NCI-H2081 treated with DMSO at 0.1 percent for 48 hours (cell line): Measurements from ENCODE around the gene IQGAP2.
"Not testable (repeated sequence)": the region's sequence is repeated elsewhere in the genome, so short reads cannot be mapped to it uniquely, and the experiment has no call there.

Experiments
- DNase-seq: peaks from one replicate; lab custom pipeline; 2025; lab: John Stamatoyannopoulos, UW

The IQGAP2 gene, protein sequence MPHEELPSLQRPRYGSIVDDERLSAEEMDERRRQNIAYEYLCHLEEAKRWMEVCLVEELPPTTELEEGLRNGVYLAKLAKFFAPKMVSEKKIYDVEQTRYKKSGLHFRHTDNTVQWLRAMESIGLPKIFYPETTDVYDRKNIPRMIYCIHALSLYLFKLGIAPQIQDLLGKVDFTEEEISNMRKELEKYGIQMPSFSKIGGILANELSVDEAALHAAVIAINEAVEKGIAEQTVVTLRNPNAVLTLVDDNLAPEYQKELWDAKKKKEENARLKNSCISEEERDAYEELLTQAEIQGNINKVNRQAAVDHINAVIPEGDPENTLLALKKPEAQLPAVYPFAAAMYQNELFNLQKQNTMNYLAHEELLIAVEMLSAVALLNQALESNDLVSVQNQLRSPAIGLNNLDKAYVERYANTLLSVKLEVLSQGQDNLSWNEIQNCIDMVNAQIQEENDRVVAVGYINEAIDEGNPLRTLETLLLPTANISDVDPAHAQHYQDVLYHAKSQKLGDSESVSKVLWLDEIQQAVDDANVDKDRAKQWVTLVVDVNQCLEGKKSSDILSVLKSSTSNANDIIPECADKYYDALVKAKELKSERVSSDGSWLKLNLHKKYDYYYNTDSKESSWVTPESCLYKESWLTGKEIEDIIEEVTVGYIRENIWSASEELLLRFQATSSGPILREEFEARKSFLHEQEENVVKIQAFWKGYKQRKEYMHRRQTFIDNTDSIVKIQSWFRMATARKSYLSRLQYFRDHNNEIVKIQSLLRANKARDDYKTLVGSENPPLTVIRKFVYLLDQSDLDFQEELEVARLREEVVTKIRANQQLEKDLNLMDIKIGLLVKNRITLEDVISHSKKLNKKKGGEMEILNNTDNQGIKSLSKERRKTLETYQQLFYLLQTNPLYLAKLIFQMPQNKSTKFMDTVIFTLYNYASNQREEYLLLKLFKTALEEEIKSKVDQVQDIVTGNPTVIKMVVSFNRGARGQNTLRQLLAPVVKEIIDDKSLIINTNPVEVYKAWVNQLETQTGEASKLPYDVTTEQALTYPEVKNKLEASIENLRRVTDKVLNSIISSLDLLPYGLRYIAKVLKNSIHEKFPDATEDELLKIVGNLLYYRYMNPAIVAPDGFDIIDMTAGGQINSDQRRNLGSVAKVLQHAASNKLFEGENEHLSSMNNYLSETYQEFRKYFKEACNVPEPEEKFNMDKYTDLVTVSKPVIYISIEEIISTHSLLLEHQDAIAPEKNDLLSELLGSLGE (N-terminal part only)

GRCh38 chr5:76402886-76403765 is at the start of gene IQGAP2:
IQGAP2 (plus strand) TSS chr5:76403285; CDS start chr5:76403546, 261 bp downstream.
- DNase-seq: no peak

GRCh38 chr5:76356887-76357286 is 46.2 kb upstream of the IQGAP2 start:
- no peak for DNase-seq

DNA sequence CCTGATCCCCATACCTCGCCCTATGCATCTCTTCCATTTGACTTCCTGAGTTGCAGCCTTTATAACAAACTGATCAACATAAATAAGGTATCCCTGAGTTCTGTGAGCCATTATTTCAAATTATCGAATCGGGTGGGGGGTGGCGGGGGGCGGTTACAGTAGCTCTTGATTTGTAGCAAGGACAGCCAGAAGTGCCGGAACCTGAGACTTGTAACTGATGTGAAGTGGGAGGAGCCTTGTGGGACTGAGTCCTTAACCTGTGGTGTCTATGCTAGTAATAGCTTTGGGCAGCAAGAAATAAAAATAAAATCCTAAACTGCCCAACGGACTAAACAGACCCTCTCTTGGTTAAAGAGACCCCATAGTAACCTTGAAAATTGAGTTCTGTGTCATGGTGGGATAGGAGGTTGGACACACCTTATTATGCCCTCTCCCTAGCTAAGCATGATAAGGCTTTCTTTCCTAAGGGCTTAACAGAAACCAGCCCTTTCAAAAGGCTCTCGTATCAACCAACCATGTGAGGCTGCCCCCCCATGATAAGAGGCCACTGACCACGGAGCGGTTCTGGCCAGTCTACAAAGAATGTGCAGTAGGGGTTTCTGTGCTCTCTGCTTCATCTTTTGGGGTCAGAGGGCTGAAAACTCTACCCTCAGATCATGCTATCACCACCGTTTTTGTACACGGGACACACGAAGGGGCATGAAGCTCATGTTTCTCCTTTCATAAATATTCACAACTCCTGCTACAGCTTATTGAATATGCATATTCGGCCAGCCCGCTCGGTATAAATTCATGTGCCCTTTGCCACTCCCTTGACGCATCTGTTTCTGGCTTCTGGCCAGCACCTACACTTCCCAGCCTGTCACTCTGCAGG is 39.5 kb upstream of the IQGAP2 start:
- DNase-seq: no peak

GRCh38 chr5:76364226-76364589 is 38.9 kb upstream of the IQGAP2 start:
- no peak for DNase-seq

DNA sequence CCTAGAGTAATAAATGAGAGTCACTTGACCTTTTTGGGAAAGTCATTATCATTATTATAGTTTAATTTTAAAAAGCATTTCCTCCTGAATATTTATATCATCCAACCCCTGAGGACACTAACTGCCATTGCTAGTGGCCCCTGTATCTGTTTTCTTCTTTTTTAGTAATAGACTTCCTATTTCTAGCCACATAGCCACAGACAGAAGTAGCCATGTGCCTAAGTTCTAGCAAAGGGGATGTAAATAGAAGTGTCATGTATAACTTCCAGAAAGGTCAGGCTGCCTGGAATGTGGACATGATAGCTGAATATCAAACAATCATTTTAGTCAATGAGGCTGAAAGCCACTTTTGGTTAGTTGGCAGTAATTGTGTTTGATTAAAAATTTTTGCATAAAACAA is 37.5 kb upstream of the IQGAP2 start:
- DNase-seq: no peak

GRCh38 chr5:76366596-76366995 is 36.5 kb upstream of the IQGAP2 start:
- no peak for DNase-seq

DNA sequence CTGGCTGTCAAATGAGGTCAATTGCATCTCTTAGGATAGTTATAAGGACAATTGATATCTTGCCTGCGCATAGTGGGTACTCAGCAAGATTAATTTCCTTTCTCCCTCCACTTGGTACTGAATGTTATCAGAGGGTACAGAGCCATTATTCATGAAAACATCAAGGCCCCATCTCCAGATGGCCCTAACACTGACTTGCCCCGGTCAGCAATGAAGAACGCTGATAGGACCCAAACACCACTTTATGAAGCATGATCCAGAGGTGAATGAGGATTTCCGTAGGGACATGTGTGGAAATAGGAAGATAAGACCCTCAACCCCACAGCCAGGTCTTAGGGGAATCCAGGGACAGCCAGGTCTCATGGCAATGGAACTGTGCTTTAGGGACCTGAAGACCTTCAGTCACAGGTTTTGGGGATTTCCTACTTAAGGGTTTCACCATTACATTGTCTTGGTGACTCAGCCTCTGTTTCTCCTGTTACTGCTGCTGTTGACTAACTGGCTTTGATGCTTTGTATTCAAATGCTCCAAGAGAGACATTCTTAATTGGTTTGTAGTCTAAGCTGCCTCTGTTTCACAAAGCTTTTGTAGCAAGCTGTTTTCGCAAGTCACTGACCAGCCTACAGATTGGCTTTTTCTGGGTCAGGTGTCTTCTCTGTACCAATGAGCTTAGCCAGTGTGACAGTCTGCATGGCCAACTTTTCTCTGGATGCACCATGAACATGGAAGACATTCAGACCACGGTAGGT is 35.3 kb upstream of the IQGAP2 start:
- DNase-seq: no peak

DNA sequence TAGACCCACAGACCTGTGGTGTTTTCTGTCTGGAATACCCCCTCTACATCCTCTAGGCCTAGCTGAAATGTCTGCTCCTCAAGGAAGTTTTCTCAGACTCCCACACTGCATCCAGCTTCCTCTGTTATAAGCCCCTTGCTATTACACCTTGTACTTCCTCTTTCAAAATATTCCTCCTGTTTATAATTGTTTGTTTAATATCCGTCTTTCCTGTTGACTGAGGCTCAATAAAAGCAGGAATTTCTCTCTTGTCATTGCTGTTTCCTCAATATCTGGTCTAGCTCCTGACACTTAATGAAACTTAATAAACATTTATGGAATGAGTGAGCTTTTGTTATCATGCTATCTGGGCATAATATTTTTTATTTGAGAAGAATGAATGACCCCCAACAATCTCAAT is 34.1 kb upstream of the IQGAP2 start:
- no peak for DNase-seq

DNA sequence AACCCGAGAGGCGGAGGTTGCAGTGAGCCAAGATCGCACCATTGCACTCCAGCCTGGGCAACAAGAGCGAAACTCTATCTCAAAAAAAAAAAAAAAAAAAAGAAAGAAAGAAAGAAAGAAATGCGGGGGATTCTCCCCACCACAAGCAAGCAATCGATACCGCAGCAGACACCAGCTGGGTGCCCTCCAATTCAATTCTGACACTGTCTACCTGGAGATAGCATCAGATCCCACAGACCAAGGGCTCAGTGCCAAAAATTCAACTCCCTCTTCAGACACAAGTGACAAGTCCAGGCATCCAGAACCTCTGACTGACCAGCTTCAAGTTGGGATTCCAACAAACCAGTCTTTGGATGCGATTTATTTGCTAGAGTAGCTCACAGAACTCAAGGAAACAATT is 33.4 kb upstream of the IQGAP2 start:
- DNase-seq: not testable (repeated sequence)

GRCh38 chr5:76371960-76372322 is 31.1 kb upstream of the IQGAP2 start:
- no peak for DNase-seq

DNA sequence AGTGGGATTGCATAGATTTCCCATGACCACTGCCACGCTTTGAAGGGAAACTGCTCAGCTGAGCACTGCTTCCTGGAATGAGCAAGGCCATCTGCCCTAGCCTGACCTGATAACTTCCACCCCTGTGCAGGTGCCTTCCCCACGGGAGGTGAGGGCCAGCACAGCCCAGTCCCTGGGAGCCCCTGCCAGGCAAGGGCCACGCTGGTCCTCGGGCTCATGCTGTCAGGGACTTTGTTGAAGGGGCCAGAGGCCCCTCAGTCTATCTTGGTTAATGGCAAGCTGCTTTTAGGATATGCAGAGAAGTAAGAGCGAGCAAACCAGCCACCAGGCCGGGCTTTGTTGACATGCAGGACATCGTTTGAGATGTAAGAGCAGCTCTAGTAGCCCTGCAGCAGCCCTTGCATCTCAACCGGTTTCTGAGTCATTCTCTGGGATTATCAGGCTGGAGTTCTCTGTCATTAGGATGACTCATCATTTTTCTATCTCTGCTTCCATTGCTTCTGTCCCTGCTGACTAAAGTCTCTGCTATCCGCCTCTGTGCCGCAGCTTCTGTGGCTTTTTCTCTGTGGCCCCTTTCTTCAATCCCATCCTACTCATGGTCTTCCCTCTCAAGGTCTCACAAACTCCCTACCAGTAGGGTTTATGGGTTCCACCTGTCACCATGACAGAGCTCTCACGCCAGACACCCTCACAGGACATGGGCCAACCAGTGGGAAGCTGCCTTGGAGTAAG is 30.6 kb upstream of the IQGAP2 start:
- no peak for DNase-seq

DNA sequence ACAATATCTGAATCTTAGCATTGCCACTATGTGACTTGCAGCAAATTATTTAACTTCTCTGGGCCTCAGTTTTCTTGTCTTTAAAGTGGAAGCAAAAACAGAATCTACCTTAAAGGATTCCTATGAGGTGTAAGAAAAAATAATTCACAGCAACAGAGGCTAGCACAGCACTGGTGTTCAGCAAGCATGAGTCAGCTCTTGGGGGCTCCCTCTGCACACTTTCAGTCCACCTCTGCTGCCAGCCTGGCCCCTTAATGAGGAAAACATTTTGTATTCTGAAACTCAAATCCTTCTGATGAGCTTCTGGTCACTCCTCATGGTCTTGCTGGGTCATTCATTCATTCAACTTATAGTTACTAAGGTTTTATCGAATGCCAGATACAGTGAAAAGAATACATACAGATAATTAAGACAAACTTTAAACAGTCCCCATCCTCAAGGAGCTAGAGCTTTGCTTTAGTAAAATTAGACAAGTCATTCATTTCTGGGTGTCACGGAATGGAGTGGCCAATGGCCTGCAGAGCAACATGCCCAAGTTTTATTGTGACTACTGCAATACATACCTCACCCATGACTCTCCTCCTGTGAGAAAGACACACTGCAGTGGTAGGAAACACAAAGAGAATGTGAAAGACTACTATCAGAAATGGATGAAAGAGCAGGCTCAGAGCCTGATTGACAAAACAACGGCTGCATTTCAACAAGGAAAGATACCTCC is 26.8 kb upstream of the IQGAP2 start:
- no peak for DNase-seq

GRCh38 chr5:76376866-76377230 is 26.2 kb upstream of the IQGAP2 start:
- DNase-seq: no peak

GRCh38 chr5:76378355-76378754 is 24.7 kb upstream of the IQGAP2 start:
- DNase-seq: no peak

GRCh38 chr5:76379316-76379715 is 23.8 kb upstream of the IQGAP2 start:
- no peak for DNase-seq

DNA sequence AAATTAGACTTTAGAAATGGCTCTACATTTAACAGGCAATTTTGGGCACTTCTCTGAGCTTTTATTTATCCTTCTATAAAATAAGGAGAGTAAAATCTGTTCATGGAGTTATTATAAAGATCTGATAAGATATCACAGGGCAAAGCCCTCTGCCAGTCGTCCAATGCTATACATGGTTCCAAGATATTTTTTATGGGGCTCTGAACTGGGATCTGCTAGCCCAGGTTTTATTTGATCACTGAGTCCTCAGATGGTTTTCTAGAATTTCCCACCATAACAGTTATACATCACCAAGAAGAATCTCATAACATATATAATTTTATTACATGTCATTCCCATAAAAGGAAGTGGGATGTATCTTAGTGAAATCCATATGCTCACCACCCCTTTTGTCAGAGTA is 23.2 kb upstream of the IQGAP2 start:
- no peak for DNase-seq

GRCh38 chr5:76380346-76381066 is 22.6 kb upstream of the IQGAP2 start:
- no peak for DNase-seq
